Neural cell (in vitro differentiated cells): ENCODE measurements around the gene PRKACB. TPM values are rescaled to one million over a fixed set of nuclear protein-coding genes. Genes with fewer than 3 reads are reported as not detected.

Experiments
- H2AFZ ChIP-seq: fragments of 200-600, 300-800 bp; sonication (generic), shearing (Covaris generic); 2 replicates; pipeline ENCODE4 v1.6.0; 2014; ENCODE audit warnings: low read depth, mild to moderate bottlenecking, antibody characterized with exemption, low read length, moderate library complexity
- H3F3A ChIP-seq: fragments of 200-600 bp; shearing (Covaris generic); 2 replicates; pipeline ENCODE4 v1.6.1; 2016; ENCODE audit warnings: mild to moderate bottlenecking, moderate library complexity, mixed read lengths, antibody characterized with exemption, low read length; ENCODE audit not compliant: insufficient read depth, poor library complexity, severe bottlenecking
- H3K27ac ChIP-seq: fragments of 200-600, 300-800 bp; sonication (generic), shearing (Covaris generic); 2 replicates; pipeline ENCODE4 v1.5.1; 2014; ENCODE audit warnings: mild to moderate bottlenecking, low read length, moderate library complexity
- H3K27me3 ChIP-seq: fragments of 300-800, 200-600 bp; sonication (generic), shearing (Covaris generic); 2 replicates; pipeline ENCODE4 v1.6.0; 2014; ENCODE audit warnings: mild to moderate bottlenecking, low read depth, low read length, moderate library complexity; ENCODE audit not compliant: insufficient read depth
- H3K36me3 ChIP-seq: fragments of 300-800, 200-600 bp; sonication (generic), shearing (Covaris generic); 2 replicates; pipeline ENCODE4 v1.5.1; 2014; ENCODE audit warnings: mild to moderate bottlenecking, antibody characterized with exemption, low read length, moderate library complexity; ENCODE audit not compliant: insufficient read depth
- H3K4me2 ChIP-seq: fragments of 300-800, 200-600 bp; sonication (generic), shearing (Covaris generic); 2 replicates; pipeline ENCODE4 v1.6.0; 2014; ENCODE audit warnings: mild to moderate bottlenecking, low read length
- H3K4me3 ChIP-seq: fragments of 300-800, 200-600 bp; sonication (generic), shearing (Covaris generic); 2 replicates; pipeline ENCODE4 v1.5.1; 2014; ENCODE audit warnings: mild to moderate bottlenecking, low read length, moderate library complexity
- H3K79me2 ChIP-seq: fragments of 200-600 bp; shearing (Covaris generic); replicated peaks from 2 replicates; pipeline ENCODE4 v1.6.0; 2014; ENCODE audit warnings: mild to moderate bottlenecking, low read length, moderate library complexity; ENCODE audit not compliant: insufficient read depth
- H3K9ac ChIP-seq: fragments of 300-800, 200-600 bp; sonication (generic), shearing (Covaris generic); 2 replicates; pipeline ENCODE4 v1.6.1; 2016; ENCODE audit warnings: mild to moderate bottlenecking, low read length, mixed read lengths
- H3K9me2 ChIP-seq: fragments of 200-600 bp; shearing (Covaris generic); 2 replicates; pipeline ENCODE4 v1.6.1; 2016; ENCODE audit warnings: mild to moderate bottlenecking, low read length, mixed read lengths; ENCODE audit not compliant: insufficient read depth
- H3K9me3 ChIP-seq: fragments of 200-600, 300-800 bp; sonication (generic), shearing (Covaris generic); 2 replicates; pipeline ENCODE4 v1.6.1; 2016; ENCODE audit warnings: mild to moderate bottlenecking, mixed run types, low read length, moderate library complexity, mixed read lengths
- H4K20me1 ChIP-seq: fragments of 200-600 bp; shearing (Covaris generic); 2 replicates; pipeline ENCODE4 v1.6.1; 2016; ENCODE audit warnings: mild to moderate bottlenecking, mixed run types; ENCODE audit not compliant: insufficient read depth
- EP300 ChIP-seq: fragments of 450-650 bp; conservative IDR thresholded peaks from 2 replicates; pipeline ENCODE4 v1.6.1; 2014; ENCODE audit warnings: antibody characterized with exemption, mild to moderate bottlenecking, moderate library complexity; ENCODE audit not compliant: poor library complexity, severe bottlenecking
- EZH2 ChIP-seq: fragments of 200-600, 300-800 bp; shearing (Covaris generic), sonication (generic); IDR thresholded peaks from 2 replicates; pipeline ENCODE4 v1.6.1; 2014; ENCODE audit warnings: antibody characterized with exemption, low read length, borderline replicate concordance, mild to moderate bottlenecking; ENCODE audit not compliant: insufficient read depth, poor library complexity, severe bottlenecking
- MXI1 ChIP-seq: fragments of 450-650 bp; conservative IDR thresholded peaks from 2 replicates; pipeline ENCODE4 v1.6.1; 2014; ENCODE audit warnings: antibody characterized with exemption, mild to moderate bottlenecking; ENCODE audit not compliant: poor library complexity, severe bottlenecking
- POLR2AphosphoS5 ChIP-seq: IDR thresholded peaks from 2 replicates; pipeline ENCODE4 v1.6.1; 2012
- RAD21 ChIP-seq: fragments of 450-650 bp; conservative IDR thresholded peaks from 2 replicates; pipeline ENCODE4 v1.6.1; 2014; ENCODE audit warnings: antibody characterized with exemption, mild to moderate bottlenecking, moderate library complexity
- SMC3 ChIP-seq: fragments of 450-650 bp; conservative IDR thresholded peaks from 2 replicates; pipeline ENCODE4 v1.6.1; 2014; ENCODE audit warnings: antibody characterized with exemption, mild to moderate bottlenecking, moderate library complexity; ENCODE audit not compliant: poor library complexity
- TAF1 ChIP-seq: IDR thresholded peaks from 2 replicates; pipeline ENCODE4 v1.6.1; 2012; ENCODE audit warnings: low read depth
- polyA plus RNA-seq: library from polyadenylated mRNA; depleted of rRNA; stranded (reverse); fragments of >200 nt; gene quantifications from 2 replicates; pipeline ENCODE4 v1.2.3, GENCODE V29; 2014
- TF ChIP-seq, protein P1 (sequence below): fragments of 450-650 bp; IDR thresholded peaks from 2 replicates; pipeline ENCODE4 v1.5.1; 2014; ENCODE audit warnings: antibody characterized with exemption, mild to moderate bottlenecking, moderate library complexity; ENCODE audit not compliant: poor library complexity, severe bottlenecking
- TF ChIP-seq, protein P2 (sequence below): IDR thresholded peaks from 2 replicates; pipeline ENCODE4 v1.6.1; 2012; ENCODE audit warnings: borderline replicate concordance

The PRKACB gene
- polyA plus RNA-seq, 1 donor from 2014 or later, result 979 TPM

DNA sequence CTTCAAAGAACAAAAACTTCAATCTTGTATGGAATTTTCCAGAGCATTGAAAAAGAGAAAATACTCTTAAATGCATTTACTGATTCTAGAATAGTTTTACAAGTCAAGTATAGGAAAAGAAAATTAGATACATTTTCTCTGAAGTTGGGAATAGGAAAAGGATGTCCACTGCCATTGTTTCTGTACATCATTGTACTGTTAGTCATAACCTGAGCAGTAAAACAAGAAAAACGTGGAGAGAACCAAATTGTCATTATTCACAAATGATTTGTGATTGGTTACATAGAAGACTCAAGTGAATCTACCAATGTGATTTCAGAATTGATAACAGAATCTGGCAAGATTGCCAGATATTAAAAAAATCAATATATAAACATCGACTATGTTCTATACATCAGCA, 27.4 kb downstream of the PRKACB start:
- TF ChIP-seq, protein P1, sequence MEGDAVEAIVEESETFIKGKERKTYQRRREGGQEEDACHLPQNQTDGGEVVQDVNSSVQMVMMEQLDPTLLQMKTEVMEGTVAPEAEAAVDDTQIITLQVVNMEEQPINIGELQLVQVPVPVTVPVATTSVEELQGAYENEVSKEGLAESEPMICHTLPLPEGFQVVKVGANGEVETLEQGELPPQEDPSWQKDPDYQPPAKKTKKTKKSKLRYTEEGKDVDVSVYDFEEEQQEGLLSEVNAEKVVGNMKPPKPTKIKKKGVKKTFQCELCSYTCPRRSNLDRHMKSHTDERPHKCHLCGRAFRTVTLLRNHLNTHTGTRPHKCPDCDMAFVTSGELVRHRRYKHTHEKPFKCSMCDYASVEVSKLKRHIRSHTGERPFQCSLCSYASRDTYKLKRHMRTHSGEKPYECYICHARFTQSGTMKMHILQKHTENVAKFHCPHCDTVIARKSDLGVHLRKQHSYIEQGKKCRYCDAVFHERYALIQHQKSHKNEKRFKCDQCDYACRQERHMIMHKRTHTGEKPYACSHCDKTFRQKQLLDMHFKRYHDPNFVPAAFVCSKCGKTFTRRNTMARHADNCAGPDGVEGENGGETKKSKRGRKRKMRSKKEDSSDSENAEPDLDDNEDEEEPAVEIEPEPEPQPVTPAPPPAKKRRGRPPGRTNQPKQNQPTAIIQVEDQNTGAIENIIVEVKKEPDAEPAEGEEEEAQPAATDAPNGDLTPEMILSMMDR, result no peak
- TF ChIP-seq SMC3 (no peak), EP300 (no peak), RAD21 (no peak), POLR2AphosphoS5 (no peak), TAF1 (no peak), MXI1 (no peak), EZH2 (no peak)
- TF ChIP-seq, protein P2, sequence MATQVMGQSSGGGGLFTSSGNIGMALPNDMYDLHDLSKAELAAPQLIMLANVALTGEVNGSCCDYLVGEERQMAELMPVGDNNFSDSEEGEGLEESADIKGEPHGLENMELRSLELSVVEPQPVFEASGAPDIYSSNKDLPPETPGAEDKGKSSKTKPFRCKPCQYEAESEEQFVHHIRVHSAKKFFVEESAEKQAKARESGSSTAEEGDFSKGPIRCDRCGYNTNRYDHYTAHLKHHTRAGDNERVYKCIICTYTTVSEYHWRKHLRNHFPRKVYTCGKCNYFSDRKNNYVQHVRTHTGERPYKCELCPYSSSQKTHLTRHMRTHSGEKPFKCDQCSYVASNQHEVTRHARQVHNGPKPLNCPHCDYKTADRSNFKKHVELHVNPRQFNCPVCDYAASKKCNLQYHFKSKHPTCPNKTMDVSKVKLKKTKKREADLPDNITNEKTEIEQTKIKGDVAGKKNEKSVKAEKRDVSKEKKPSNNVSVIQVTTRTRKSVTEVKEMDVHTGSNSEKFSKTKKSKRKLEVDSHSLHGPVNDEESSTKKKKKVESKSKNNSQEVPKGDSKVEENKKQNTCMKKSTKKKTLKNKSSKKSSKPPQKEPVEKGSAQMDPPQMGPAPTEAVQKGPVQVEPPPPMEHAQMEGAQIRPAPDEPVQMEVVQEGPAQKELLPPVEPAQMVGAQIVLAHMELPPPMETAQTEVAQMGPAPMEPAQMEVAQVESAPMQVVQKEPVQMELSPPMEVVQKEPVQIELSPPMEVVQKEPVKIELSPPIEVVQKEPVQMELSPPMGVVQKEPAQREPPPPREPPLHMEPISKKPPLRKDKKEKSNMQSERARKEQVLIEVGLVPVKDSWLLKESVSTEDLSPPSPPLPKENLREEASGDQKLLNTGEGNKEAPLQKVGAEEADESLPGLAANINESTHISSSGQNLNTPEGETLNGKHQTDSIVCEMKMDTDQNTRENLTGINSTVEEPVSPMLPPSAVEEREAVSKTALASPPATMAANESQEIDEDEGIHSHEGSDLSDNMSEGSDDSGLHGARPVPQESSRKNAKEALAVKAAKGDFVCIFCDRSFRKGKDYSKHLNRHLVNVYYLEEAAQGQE, result no peak
- H3K9ac ChIP-seq, result no peak overlapping the region
- H3F3A ChIP-seq, result peaks cover 4% of the 10 kb centered on the region
- H3K27me3 ChIP-seq, result no peaks in the 10 kb centered on the region
- H4K20me1 ChIP-seq, result no peaks in the 10 kb centered on the region
- H3K4me2 ChIP-seq, result peak overlapping the region; percentile 74
- peaks cover 100% of the 10 kb centered on the region for H3K79me2 ChIP-seq
- H3K9me2 ChIP-seq, result no peaks in the 10 kb centered on the region
- no peaks in the 10 kb centered on the region for H3K36me3 ChIP-seq
- H3K27ac ChIP-seq, result peak overlapping the region; percentile 97
- no peaks in the 10 kb centered on the region for H3K9me3 ChIP-seq
- H2AFZ ChIP-seq, result no peak overlapping the region
- peak overlapping the region; percentile 71 for H3K4me3 ChIP-seq

DNA sequence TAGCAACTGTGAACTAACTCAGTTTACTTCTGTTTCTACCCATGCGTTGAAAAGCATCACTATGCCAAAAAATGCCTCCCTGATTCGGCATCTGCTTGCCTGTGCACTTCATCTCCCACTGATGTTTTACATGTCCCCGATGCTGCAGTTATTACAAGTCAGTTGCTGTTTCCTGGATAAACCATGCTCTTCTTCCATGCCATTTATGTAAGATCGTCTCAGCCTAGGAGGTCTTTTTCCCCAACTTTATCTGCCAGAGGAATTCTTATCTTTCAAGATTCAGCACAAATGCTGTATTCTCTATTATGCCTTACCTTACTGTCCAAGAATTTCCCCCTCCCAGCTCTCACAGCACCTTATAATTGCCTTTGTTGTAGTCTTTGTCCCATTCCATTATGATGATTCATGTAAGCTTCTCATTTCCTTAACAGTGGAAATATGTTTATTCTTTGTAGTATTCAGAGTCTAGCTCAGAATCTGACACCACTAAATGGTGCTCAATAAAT, 30.0 kb downstream of the PRKACB start:
- H3K4me3 ChIP-seq, result peak overlapping the region; percentile 71
- H3K27me3 ChIP-seq, result no peaks in the 10 kb centered on the region
- peaks cover 100% of the 10 kb centered on the region for H3K79me2 ChIP-seq
- H4K20me1 ChIP-seq, result no peaks in the 10 kb centered on the region
- peak overlapping the region; percentile 25 for H3K9ac ChIP-seq
- no peak overlapping the region for H2AFZ ChIP-seq
- no peaks in the 10 kb centered on the region for H3K36me3 ChIP-seq
- no peaks in the 10 kb centered on the region for H3F3A ChIP-seq
- peak overlapping the region; percentile 22 for H3K4me2 ChIP-seq
- H3K27ac ChIP-seq, result peak overlapping the region; percentile 31
- no peaks in the 10 kb centered on the region for H3K9me2 ChIP-seq
- no peak for TF ChIP-seq MXI1
- TF ChIP-seq, protein P2, result no peak
- no peak for TF ChIP-seq RAD21
- TF ChIP-seq EP300, result no peak
- TF ChIP-seq POLR2AphosphoS5, result no peak
- TF ChIP-seq TAF1, result no peak
- TF ChIP-seq, protein P1, result no peak
- no peak for TF ChIP-seq EZH2
- TF ChIP-seq SMC3, result no peak
- no peaks in the 10 kb centered on the region for H3K9me3 ChIP-seq
